WTC11 (cell line): ENCODE data around the gene ZBTB18. TPM values are rescaled to one million over a fixed set of nuclear protein-coding genes. Genes with fewer than 3 reads are reported as not detected.

Source experiments
- ATAC-seq: fragments of 200-7000 bp; cut with Tn5 transposase; 2 replicates; pipeline ENCODE4 v1.10.0; 2021; ENCODE audit warnings: mild to moderate bottlenecking, moderate library complexity
- CTCF ChIA-PET: fragments of 300-600 bp; sonication (Branson Sonifier 250); formaldehyde crosslinking; loops from one replicate; lab custom pipeline; 2021; ENCODE audit warnings: antibody characterized with exemption; lab: Charles Lee
- POLR2A ChIA-PET: fragments of 350-600 bp; sonication (Branson Sonifier 250); formaldehyde crosslinking; loops from one replicate; lab custom pipeline; 2021; ENCODE audit warnings: antibody characterized with exemption; lab: Charles Lee
- DNase-seq: peaks from one replicate; pipeline ENCODE4 v3.0.0; 2021; ENCODE audit warnings: low spot score
- H3K27ac Mint-ChIP-seq: 2 replicates; pipeline ENCODE4 v1.8.0; 2021; ENCODE audit warnings: mixed read lengths
- H3K27me3 Mint-ChIP-seq: 2 replicates; pipeline ENCODE4 v1.8.0; 2021; ENCODE audit warnings: low read depth, mild to moderate bottlenecking, moderate library complexity, mixed read lengths
- H3K36me3 Mint-ChIP-seq: 2 replicates; pipeline ENCODE4 v1.8.0; 2021; ENCODE audit warnings: mixed read lengths
- H3K4me1 Mint-ChIP-seq: 2 replicates; pipeline ENCODE4 v1.8.0; 2022; ENCODE audit warnings: mixed read lengths
- H3K4me3 Mint-ChIP-seq: 2 replicates; pipeline ENCODE4 v1.8.0; 2021; ENCODE audit warnings: mild to moderate bottlenecking, moderate library complexity, mixed read lengths
- H3K9me3 Mint-ChIP-seq: 2 replicates; pipeline ENCODE4 v1.8.0; 2021; ENCODE audit warnings: mixed read lengths
- CREB1 ChIP-seq: sonication (generic); formaldehyde crosslinking; IDR thresholded peaks from 2 replicates; pipeline ENCODE4 v1.8.0; 2023; ENCODE audit warnings: mild to moderate bottlenecking, missing genetic modification reagents
- E2F1 ChIP-seq: sonication (generic); formaldehyde crosslinking; IDR thresholded peaks from 2 replicates; pipeline ENCODE4 v1.8.0; 2022; ENCODE audit warnings: mild to moderate bottlenecking, missing genetic modification reagents
- E2F4 ChIP-seq: sonication (generic); formaldehyde crosslinking; IDR thresholded peaks from 2 replicates; pipeline ENCODE4 v1.8.1; 2022; ENCODE audit warnings: low read depth, mild to moderate bottlenecking, moderate library complexity, missing genetic modification reagents, borderline replicate concordance
- FOXJ3 ChIP-seq: sonication (generic); formaldehyde crosslinking; IDR thresholded peaks from 2 replicates; pipeline ENCODE4 v1.9.0; 2021; ENCODE audit warnings: missing genetic modification reagents, mild to moderate bottlenecking, borderline replicate concordance
- GABPB1 ChIP-seq: sonication (generic); formaldehyde crosslinking; IDR thresholded peaks from 2 replicates; pipeline ENCODE4 v1.8.1; 2023; ENCODE audit warnings: mild to moderate bottlenecking, missing genetic modification reagents
- HMGA2 ChIP-seq: fragments of 250-450 bp; sonication (Bioruptor Pico); IDR thresholded peaks from 2 replicates; pipeline ENCODE4 v1.4.0; 2021; ENCODE audit warnings: mild to moderate bottlenecking, moderate library complexity
- HMGXB4 ChIP-seq: sonication (generic); formaldehyde crosslinking; IDR thresholded peaks from 2 replicates; pipeline ENCODE4 v1.8.1; 2023; ENCODE audit warnings: mild to moderate bottlenecking, moderate library complexity, missing genetic modification reagents
- KAT7 ChIP-seq: sonication (generic); formaldehyde crosslinking; IDR thresholded peaks from 2 replicates; pipeline ENCODE4 v1.8.1; 2023; ENCODE audit warnings: missing genetic modification reagents, mild to moderate bottlenecking, borderline replicate concordance
- MAX ChIP-seq: sonication (generic); formaldehyde crosslinking; IDR thresholded peaks from 2 replicates; pipeline ENCODE4 v1.8.0; 2022; ENCODE audit warnings: mild to moderate bottlenecking, missing genetic modification reagents
- MYBL2 ChIP-seq: sonication (generic); formaldehyde crosslinking; IDR thresholded peaks from 2 replicates; pipeline ENCODE4 v1.8.1; 2023; ENCODE audit warnings: mild to moderate bottlenecking, moderate library complexity, missing genetic modification reagents
- NFATC4 ChIP-seq: fragments of 250-450 bp; sonication (Bioruptor Pico); IDR thresholded peaks from 2 replicates; pipeline ENCODE4 v1.9.0; 2021; ENCODE audit warnings: mild to moderate bottlenecking
- NFYB ChIP-seq: sonication (generic); formaldehyde crosslinking; conservative IDR thresholded peaks from 2 replicates; pipeline ENCODE4 v1.8.0; 2022; ENCODE audit warnings: low read depth, missing genetic modification reagents
- PREB ChIP-seq: sonication (generic); formaldehyde crosslinking; IDR thresholded peaks from 2 replicates; pipeline ENCODE4 v1.8.1; 2022; ENCODE audit warnings: mild to moderate bottlenecking, missing genetic modification reagents, moderate library complexity, borderline replicate concordance
- PRRX2 ChIP-seq: fragments of 250-450 bp; sonication (Bioruptor Pico); IDR thresholded peaks from 2 replicates; pipeline ENCODE4 v1.8.0; 2021; ENCODE audit warnings: mild to moderate bottlenecking
- RELA ChIP-seq: sonication (generic); formaldehyde crosslinking; IDR thresholded peaks from 2 replicates; pipeline ENCODE4 v1.8.1; 2022; ENCODE audit warnings: missing genetic modification reagents, mild to moderate bottlenecking, borderline replicate concordance
- SP1 ChIP-seq: sonication (generic); formaldehyde crosslinking; conservative IDR thresholded peaks from 2 replicates; pipeline ENCODE4 v1.8.1; 2022; ENCODE audit warnings: missing genetic modification reagents
- TEAD1 ChIP-seq: sonication (generic); formaldehyde crosslinking; IDR thresholded peaks from 2 replicates; pipeline ENCODE4 v1.8.0; 2022; ENCODE audit warnings: mild to moderate bottlenecking, missing genetic modification reagents
- USF2 ChIP-seq: sonication (generic); formaldehyde crosslinking; IDR thresholded peaks from 2 replicates; pipeline ENCODE4 v1.8.1; 2023; ENCODE audit warnings: mild to moderate bottlenecking, missing genetic modification reagents, moderate library complexity
- ZNF232 ChIP-seq: sonication (generic); formaldehyde crosslinking; IDR thresholded peaks from 2 replicates; pipeline ENCODE4 v1.8.0; 2022; ENCODE audit warnings: mild to moderate bottlenecking, missing genetic modification reagents
- ZNF281 ChIP-seq: sonication (generic); formaldehyde crosslinking; IDR thresholded peaks from 2 replicates; pipeline ENCODE4 v1.8.0; 2023; ENCODE audit warnings: mild to moderate bottlenecking, missing genetic modification reagents
- ZNF425 ChIP-seq: fragments of 250-450 bp; sonication (Bioruptor Pico); conservative IDR thresholded peaks from 2 replicates; pipeline ENCODE4 v1.9.0; 2021; ENCODE audit warnings: mild to moderate bottlenecking
- ZSCAN18 ChIP-seq: fragments of 250-450 bp; sonication (Bioruptor Pico); IDR thresholded peaks from 2 replicates; pipeline ENCODE4 v2.1.2; 2022; ENCODE audit warnings: mild to moderate bottlenecking, moderate library complexity
- total RNA-seq: library from RNA; stranded (reverse); gene quantifications from 3 replicates; pipeline ENCODE4 v1.2.3, GENCODE V29; 2021

ZBTB18 gene
- total RNA-seq, 1 experiment from 2014 or later: 16.0 TPM

GRCh38 chr1:244080343-244080929 lies 29.4 kb downstream of the ZBTB18 start (continued):
- TF ChIP-seq PREB: no peak
- no peak for TF ChIP-seq MYBL2 (CRISPR knock-in tag)
- TF ChIP-seq KAT7 (CRISPR knock-in tag): no peak
- TF ChIP-seq ZSCAN18 (CRISPR knock-in tag): no peak
- no peak for TF ChIP-seq ZNF281 (CRISPR knock-in tag)
- TF ChIP-seq HMGA2: no peak
- TF ChIP-seq NFYB: no peak
- no peak for TF ChIP-seq NFATC4 (CRISPR knock-in tag)
- TF ChIP-seq E2F4 (CRISPR knock-in tag): no peak
- no peak for TF ChIP-seq CREB1
- no peak for TF ChIP-seq ZNF232 (CRISPR knock-in tag)

- H3K4me1 Mint-ChIP-seq: peaks cover 15% of the 10 kb centered on the region; the same call in 1 of the 2 replicates
- peaks cover 10% of the 10 kb centered on the region for H3K9me3 Mint-ChIP-seq
- no peak overlapping the region for H3K27ac Mint-ChIP-seq
- ChIA-PET CTCF (no interaction called here), POLR2A (no interaction called here)
- H3K4me3 Mint-ChIP-seq: no peak overlapping the region
- DNase-seq (no peak), ATAC-seq (no peak)
- no peaks in the 10 kb centered on the region for H3K36me3 Mint-ChIP-seq
- H3K27me3 Mint-ChIP-seq: peaks cover 5% of the 10 kb centered on the region; the same call in 1 of the 2 replicates
- TF ChIP-seq FOXJ3 (CRISPR knock-in tag) (no peak), ZNF425 (CRISPR knock-in tag) (no peak), USF2 (CRISPR knock-in tag) (no peak), HMGXB4 (CRISPR knock-in tag) (no peak), NFYB (no peak), CREB1 (no peak), GABPB1 (no peak), ZNF232 (CRISPR knock-in tag) (no peak), MAX (CRISPR knock-in tag) (no peak), E2F1 (CRISPR knock-in tag) (no peak), SP1 (no peak), RELA (no peak), PRRX2 (CRISPR knock-in tag) (no peak), TEAD1 (CRISPR knock-in tag) (no peak)
Measured at GRCh38 chr1:244082969-244083368, 31.9 kb downstream of the ZBTB18 start.
